ENCODE measurements around the gene C19orf25. TPM values are rescaled to one million over a fixed set of nuclear protein-coding genes. Genes with fewer than 3 reads are reported as not detected.

The C19orf25 gene
- total and polyA plus RNA-seq, 9 of the 15 experiments (the other 6 are each of a cell fraction or from before 2014, with no cell fraction given), result 0.79 to 96.0 (median 36.1) TPM

- TF ChIP-seq ZNF592 (IDR thresholded peaks at IDR 0.05) (no peak), ZNF655 (CRISPR knock-in tag; IDR thresholded peaks at IDR 0.05) (no peak), CLOCK (CRISPR knock-in tag; IDR thresholded peaks at IDR 0.05; ENCODE audit: borderline replicate concordance) (no peak), ZNF764 (CRISPR knock-in tag; IDR thresholded peaks at IDR 0.05; ENCODE audit: low read depth) (no peak), FOXP4 (CRISPR knock-in tag; IDR thresholded peaks at IDR 0.05; ENCODE audit: borderline replicate concordance) (no peak), ETV1 (tag; conservative IDR thresholded peaks at IDR 0.05; ENCODE audit: low read depth) (no peak), ZNF785 (CRISPR knock-in tag; IDR thresholded peaks at IDR 0.05) (no peak), ZNF263 (CRISPR knock-in tag; IDR thresholded peaks at IDR 0.05; ENCODE audit: borderline replicate concordance) (no peak), ZNF586 (CRISPR knock-in tag; conservative IDR thresholded peaks at IDR 0.05) (no peak), FOS (IDR thresholded peaks at IDR 0.05; ENCODE audit: extremely low read depth, insufficient read length) (no peak)
Observed at GRCh38 chr19:1509602-1510441, 30.8 kb upstream of the C19orf25 start (continued).

All from K562 (cell line).